Natural killer cell (primary cell): Measurements from ENCODE around the gene NR1D1. TPM values are rescaled to one million over a fixed set of nuclear protein-coding genes. Genes with fewer than 3 reads are reported as not detected.
A peak's percentile ranks its signal among the peaks of the same experiment; 100 is the strongest.

ENCODE experiments used
- ATAC-seq, 3 donors: fragments of 150-1000 bp in 2 of 3; fragments of 200-7000 bp in 1 of 3; cut with Tn5 transposase; 1 replicate in 1 of 3; 2 replicates in 2 of 3; pipeline ENCODE4 v1.10.0; 2021; ENCODE audit warnings: mild to moderate bottlenecking in 2 of 3, moderate library complexity in 2 of 3
- DNase-seq, 2 donors: peaks; one replicate each; pipeline versions ENCODE4 v3.0.0 to v3.0.0-alpha.2; 2013 to 2021; ENCODE audit warnings: mixed read lengths in 1 of 2
- H3K27ac ChIP-seq: one replicate; pipeline ENCODE4 v1.5.1; 2013; ENCODE audit warnings: mild to moderate bottlenecking, low read length
- H3K27me3 ChIP-seq: one replicate; pipeline ENCODE4 v1.6.1; 2013; ENCODE audit warnings: low read length; ENCODE audit not compliant: control insufficient read depth, insufficient read depth
- H3K36me3 ChIP-seq: one replicate; pipeline ENCODE4 v1.6.1; 2013; ENCODE audit warnings: low read length; ENCODE audit not compliant: control insufficient read depth, insufficient read depth
- H3K4me1 ChIP-seq: one replicate; pipeline ENCODE4 v1.6.1; 2013; ENCODE audit warnings: low read length; ENCODE audit not compliant: control insufficient read depth, insufficient read depth
- H3K4me3 ChIP-seq: one replicate; pipeline ENCODE4 v1.5.1; 2013; ENCODE audit warnings: low read length
- H3K9me3 ChIP-seq: one replicate; pipeline ENCODE4 v1.6.1; 2013; ENCODE audit warnings: low read length; ENCODE audit not compliant: control insufficient read depth, insufficient read depth
- H3K27ac Mint-ChIP-seq, 2 donors: one replicate each; pipeline ENCODE4 v1.8.0; 2022; ENCODE audit warnings: mild to moderate bottlenecking in 2 of 2, mixed read lengths in 2 of 2, moderate library complexity in 1 of 2
- H3K27me3 Mint-ChIP-seq, 2 donors: one replicate each; pipeline ENCODE4 v1.8.0; 2022; ENCODE audit warnings: low read depth in 2 of 2, mixed read lengths in 2 of 2
- H3K36me3 Mint-ChIP-seq: one replicate; pipeline ENCODE4 v1.8.0; 2022; ENCODE audit warnings: mixed read lengths
- H3K4me1 Mint-ChIP-seq, 2 donors: one replicate each; pipeline ENCODE4 v1.8.0; 2022; ENCODE audit warnings: mixed read lengths in 2 of 2
- H3K4me3 Mint-ChIP-seq: one replicate; pipeline ENCODE4 v1.8.0; 2022; ENCODE audit warnings: mild to moderate bottlenecking, moderate library complexity, mixed read lengths
- H3K9me3 Mint-ChIP-seq, 2 donors: one replicate each; pipeline ENCODE4 v1.8.0; 2022; ENCODE audit warnings: mixed read lengths in 2 of 2
- CTCF ChIP-seq: fragments of 200-600 bp; IDR thresholded peaks from one replicate; pipeline ENCODE4 v1.8.0; 2022; ENCODE audit warnings: antibody characterized with exemption
- WGBS: methylation state at CpG from one replicate; pipeline ENCODE4 v1.1.7; 2013; ENCODE audit warnings: missing lambda C conversion rate; ENCODE audit not compliant: insufficient coverage; 5-methylcytosine and 5-hydroxymethylcytosine counted together
- intact Hi-C: fragments of 100-400 bp; cut with micrococcal nuclease; formaldehyde crosslinking; loops from one replicate; pipeline ENCODE4 v1.14.2; 2022
- total RNA-seq, 4 donors: library from RNA; stranded (reverse); fragments of 120-200 nt in 1 of 4; gene quantifications; one replicate each; pipeline versions ENCODE4 v1.2.3 to v1.2.4, GENCODE V29; 2013 to 2022

NR1D1 gene
- total RNA-seq, 3 donors from 2014 or later (not counting 1 experiment from before 2014, with no cell fraction given), result 8.8 to 10.1 (median 9.9) TPM

- peak in 1 of 2 donors; percentile 68 for DNase-seq
These were observed 7.3 kb upstream of the NR1D1 start for GRCh38 chr17:40107522-40108174.

DNA sequence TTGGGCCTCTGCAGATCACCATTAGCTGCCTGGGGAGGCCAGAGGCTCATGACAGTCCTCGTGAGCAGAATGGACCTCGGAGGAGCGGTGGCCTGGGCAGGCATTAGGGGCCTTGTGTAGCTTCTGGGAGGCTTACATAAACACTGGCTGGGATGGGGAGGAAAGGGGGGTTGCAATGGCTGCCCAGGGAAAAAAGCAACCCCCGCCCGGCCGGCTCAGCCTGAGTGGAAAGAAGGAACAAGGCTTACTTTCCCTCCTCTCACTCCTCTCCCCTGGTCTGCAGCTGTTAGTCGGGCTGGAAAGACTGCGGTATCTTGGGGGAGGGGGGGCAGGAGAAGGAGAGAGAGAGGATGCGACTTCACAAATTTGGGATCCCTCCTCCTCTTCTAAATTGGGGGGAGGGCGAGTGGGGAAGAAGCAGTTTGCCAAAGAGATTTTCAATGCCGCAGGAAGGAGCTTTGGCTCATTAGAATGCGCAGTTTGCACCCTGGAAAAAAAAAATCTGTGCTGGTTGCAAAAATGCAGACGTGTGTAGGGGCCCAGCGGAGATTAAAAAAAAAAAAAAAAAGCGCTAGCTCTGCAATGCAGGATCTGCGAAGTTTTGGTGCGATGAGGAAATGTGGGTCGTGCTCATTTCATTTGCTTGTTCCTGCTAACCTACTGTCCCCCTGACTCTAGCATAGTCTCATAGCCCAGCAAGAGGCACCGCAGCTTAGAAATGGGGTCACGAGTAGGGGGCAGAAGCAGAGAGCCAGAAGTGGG lies 6.6 kb upstream of the NR1D1 start:
- Mint-ChIP-seq H3K4me1 (peaks cover 77 to 80% of the 10 kb centered on the region in 2 donors), H3K27ac (peak overlapping the region; percentile 98 to 99), H3K9me3 (no peaks in the 10 kb centered on the region), H3K36me3 (no peaks in the 10 kb centered on the region), H3K4me3 (peak overlapping the region; percentile 77), H3K27me3 (no peaks in the 10 kb centered on the region)
- 47% methylated on average over 12 of the region's 20 CpGs for WGBS
- Histone ChIP-seq H3K36me3 (no peaks in the 10 kb centered on the region), H3K27me3 (no peaks in the 10 kb centered on the region), H3K9me3 (no peaks in the 10 kb centered on the region), H3K4me1 (peaks cover 82% of the 10 kb centered on the region), H3K4me3 (no peak overlapping the region), H3K27ac (peak overlapping the region; percentile 94)
- peak in 1 of 2 donors; percentile 73 for DNase-seq
- no peak for TF ChIP-seq CTCF
- intact Hi-C loops, result loop anchor here (1.0 to 10.0 kb wide), 2 partner anchors 8 to 332 kb away; no protein-coding TSS in a partner anchor
- peak; percentile 29 to 30 (median 30) for ATAC-seq

More at GRCh38 chr17:40107522-40108174, 7.3 kb upstream of the NR1D1 start:
- 17% methylated on average over 5 of the region's 5 CpGs for WGBS
- TF ChIP-seq CTCF, result no peak
- peak overlapping the region; percentile 94 for H3K27ac ChIP-seq
- H3K27me3 ChIP-seq, result no peaks in the 10 kb centered on the region
- peaks cover 84 to 87% of the 10 kb centered on the region in 2 donors for H3K4me1 Mint-ChIP-seq
- intact Hi-C loops, result loop anchor here (1.0 to 10.0 kb wide), 3 partner anchors 8 to 333 kb away; no protein-coding TSS in a partner anchor
- no peaks in the 10 kb centered on the region for H3K9me3 ChIP-seq
- peak overlapping the region; percentile 77 for H3K4me3 Mint-ChIP-seq
- no peak overlapping the region for H3K4me3 ChIP-seq
- ATAC-seq, result peak; percentile 2 to 9 (median 7)
- H3K9me3 Mint-ChIP-seq, result no peaks in the 10 kb centered on the region
- H3K4me1 ChIP-seq, result peaks cover 89% of the 10 kb centered on the region
- H3K36me3 Mint-ChIP-seq, result no peaks in the 10 kb centered on the region
- peak overlapping the region; percentile 98 to 99 for H3K27ac Mint-ChIP-seq
- H3K27me3 Mint-ChIP-seq, result no peaks in the 10 kb centered on the region
- H3K36me3 ChIP-seq, result no peaks in the 10 kb centered on the region

GRCh38 chr17:40105861-40106759 lies 5.7 kb upstream of the NR1D1 start:
- intact Hi-C loops, result loop anchor here (10.0 kb wide), 1 partner anchor 331 kb away; no protein-coding TSS in a partner anchor
- Histone ChIP-seq H3K27me3 (no peaks in the 10 kb centered on the region), H3K27ac (peak overlapping the region; percentile 94), H3K4me1 (peaks cover 81% of the 10 kb centered on the region), H3K36me3 (no peaks in the 10 kb centered on the region), H3K4me3 (no peak overlapping the region), H3K9me3 (no peaks in the 10 kb centered on the region)
- H3K27me3 Mint-ChIP-seq, result no peaks in the 10 kb centered on the region
- 55% methylated on average over 5 of the region's 5 CpGs for WGBS
- H3K27ac Mint-ChIP-seq, result peak overlapping the region; percentile 98 to 99
- no peaks in the 10 kb centered on the region for H3K36me3 Mint-ChIP-seq
- peak overlapping the region; percentile 77 for H3K4me3 Mint-ChIP-seq
- no peak for TF ChIP-seq CTCF
- ATAC-seq, result no peak
- H3K4me1 Mint-ChIP-seq, result peaks cover 72 to 77% of the 10 kb centered on the region in 2 donors
- no peaks in the 10 kb centered on the region for H3K9me3 Mint-ChIP-seq
- no peak for DNase-seq
